Measurements from ENCODE around the gene HSPBP1.

GRCh38 chr19:55297267-55297666, 17.4 kb upstream of the HSPBP1 start:
- TF ChIP-seq CTCF (IDR thresholded peaks at IDR 0.05), result no peak
- no peak for TF ChIP-seq POLR2A (IDR thresholded peaks at IDR 0.05)
